H1 (cell line): ENCODE results near the gene LYVE1. TPM values are rescaled to one million over a fixed set of nuclear protein-coding genes. Genes with fewer than 3 reads are reported as not detected.

ENCODE experiments used
- CTCF ChIA-PET: fragments of 300-600 bp; sonication (Branson Sonifier 250); formaldehyde crosslinking; loops from one replicate; lab custom pipeline; 2021; ENCODE audit not compliant: partially characterized antibody; lab: Charles Lee
- POLR2A ChIA-PET: fragments of 300-600 bp; sonication (Branson Sonifier 250); formaldehyde crosslinking; loops from one replicate; lab custom pipeline; 2021; ENCODE audit warnings: inconsistent platforms; ENCODE audit not compliant: partially characterized antibody; lab: Charles Lee
- DNase-seq, 2 experiments: peaks; one replicate each; pipeline versions ENCODE4 v3.0.0 to v3.0.0-alpha.2; 2010 to 2022; ENCODE audit warnings: low spot score in 2 of 2, low read depth in 1 of 2, mixed read lengths in 1 of 2
- FAIRE-seq: peaks from 2 replicates; lab custom pipeline; 2011; peaks lifted over from hg19 to GRCh38; lab: Jason Lieb, UNC
- H2AFZ ChIP-seq: 2 replicates; pipeline ENCODE4 v1.8.1; 2012; ENCODE audit warnings: low read length, inconsistent platforms
- H2AK5ac ChIP-seq: 2 replicates; pipeline ENCODE4 v1.6.1; 2013; ENCODE audit warnings: low read depth, low read length
- H2BK120ac ChIP-seq: replicated peaks from 2 replicates; pipeline ENCODE3; 2013; ENCODE audit warnings: low read depth, low read length, inconsistent platforms
- H2BK12ac ChIP-seq: 2 replicates; pipeline ENCODE4 v1.6.1; 2013; ENCODE audit warnings: low read depth, low read length
- H2BK15ac ChIP-seq: 2 replicates; pipeline ENCODE4 v1.6.1; 2013; ENCODE audit warnings: low read length
- H2BK20ac ChIP-seq: 2 replicates; pipeline ENCODE4 v1.6.1; 2013; ENCODE audit warnings: low read length
- H2BK5ac ChIP-seq: 2 replicates; pipeline ENCODE4 v1.6.1; 2013; ENCODE audit warnings: low read depth, low read length
- H3K14ac ChIP-seq: 2 replicates; pipeline ENCODE4 v1.6.1; 2013; ENCODE audit warnings: inconsistent platforms; ENCODE audit not compliant: insufficient read length
- H3K18ac ChIP-seq: 2 replicates; pipeline ENCODE4 v1.6.1; 2013; ENCODE audit warnings: low read length; ENCODE audit errors: extremely low read depth
- H3K23ac ChIP-seq: 2 replicates; pipeline ENCODE4 v1.6.1; 2013; ENCODE audit warnings: inconsistent platforms; ENCODE audit not compliant: insufficient read length
- H3K23me2 ChIP-seq: 2 replicates; pipeline ENCODE4 v1.6.1; 2013; ENCODE audit warnings: low read depth, low read length
- H3K27ac ChIP-seq: 2 replicates; pipeline ENCODE4 v1.6.1; 2011; ENCODE audit warnings: low read depth, low read length, inconsistent platforms
- H3K27me3 ChIP-seq, 4 experiments: replicated peaks in 1 of 4; 1 replicate in 1 of 4; 2 replicates in 3 of 4; pipeline versions ENCODE4 v1.6.1 to v1.8.1; 2011 to 2013; ENCODE audit warnings: low read length in 3 of 4, mild to moderate bottlenecking in 3 of 4, inconsistent platforms in 2 of 4, mixed read lengths in 2 of 4, moderate library complexity in 1 of 4; ENCODE audit not compliant: control insufficient read depth in 3 of 4, insufficient read depth in 3 of 4; ENCODE audit errors: extremely low read depth in 1 of 4
- H3K36me3 ChIP-seq, 4 experiments: 2 replicates each; pipeline versions ENCODE4 v1.6.1 to v1.8.1; 2011 to 2013; ENCODE audit warnings: mild to moderate bottlenecking in 4 of 4, low read length in 3 of 4, moderate library complexity in 2 of 4, control low read depth in 1 of 4, inconsistent platforms in 1 of 4; ENCODE audit not compliant: insufficient read depth in 4 of 4, control insufficient read depth in 2 of 4
- H3K4ac ChIP-seq: replicated peaks from 2 replicates; pipeline ENCODE3; 2013; ENCODE audit warnings: low read length, low read depth, mixed read lengths, inconsistent platforms; ENCODE audit not compliant: insufficient read length
- H3K4me1 ChIP-seq, 4 experiments: replicated peaks in 1 of 4; 1 replicate in 1 of 4; 2 replicates in 3 of 4; pipeline versions ENCODE4 v1.6.1 to v1.8.1; 2011 to 2013; ENCODE audit warnings: low read length in 3 of 4, inconsistent platforms in 2 of 4, mixed read lengths in 1 of 4; ENCODE audit not compliant: insufficient read depth in 4 of 4, control insufficient read depth in 3 of 4
- H3K4me2 ChIP-seq, 2 experiments: 2 replicates each; pipeline versions ENCODE4 v1.6.1 to v1.8.1; 2011 to 2013; ENCODE audit warnings: low read depth in 2 of 2, low read length in 2 of 2, control low read depth in 1 of 2, inconsistent platforms in 1 of 2, mild to moderate bottlenecking in 1 of 2; ENCODE audit not compliant: insufficient read depth in 1 of 2
- H3K4me3 ChIP-seq, 4 experiments: fragments of 200-600, 300-600 bp in 1 of 4; sonication (generic), shearing (Covaris generic), sonication (Bioruptor Twin) in 1 of 4; 2 replicates each; pipeline versions ENCODE4 v1.5.1 to v1.8.1; 2011 to 2016; ENCODE audit warnings: low read length in 4 of 4, low read depth in 3 of 4, control low read depth in 2 of 4, inconsistent platforms in 2 of 4, mild to moderate bottlenecking in 2 of 4, mixed read lengths in 1 of 4, moderate library complexity in 1 of 4; ENCODE audit not compliant: insufficient read depth in 2 of 4; ENCODE audit errors: extremely low read depth in 1 of 4
- H3K56ac ChIP-seq: replicated peaks from 2 replicates; pipeline ENCODE3; 2013; ENCODE audit warnings: low read depth, mild to moderate bottlenecking, mixed read lengths, low read length, inconsistent platforms; ENCODE audit not compliant: insufficient read length
- H3K79me1 ChIP-seq: 2 replicates; pipeline ENCODE4 v1.6.1; 2013; ENCODE audit warnings: low read depth, low read length, control low read depth
- H3K79me2 ChIP-seq, 2 experiments: 2 replicates each; pipeline versions ENCODE4 v1.6.1 to v1.8.1; 2012 to 2013; ENCODE audit warnings: low read length in 2 of 2, mild to moderate bottlenecking in 2 of 2, inconsistent platforms in 1 of 2; ENCODE audit not compliant: insufficient read depth in 2 of 2, control insufficient read depth in 1 of 2
- H3K9ac ChIP-seq, 4 experiments: replicated peaks in 1 of 4; 1 replicate in 1 of 4; 2 replicates in 3 of 4; pipeline versions ENCODE4 v1.6.1 to v1.8.1; 2011 to 2013; ENCODE audit warnings: low read depth in 3 of 4, low read length in 3 of 4, control low read depth in 2 of 4, mild to moderate bottlenecking in 2 of 4, moderate library complexity in 2 of 4, inconsistent platforms in 1 of 4; ENCODE audit errors: extremely low read depth in 1 of 4
- H3K9me3 ChIP-seq, 2 experiments: 2 replicates each; pipeline versions ENCODE4 v1.6.1 to v1.8.1; 2012 to 2013; ENCODE audit warnings: mild to moderate bottlenecking in 2 of 2, moderate library complexity in 2 of 2, control low read depth in 1 of 2, inconsistent platforms in 1 of 2, low read depth in 1 of 2, low read length in 1 of 2, mixed read lengths in 1 of 2; ENCODE audit not compliant: insufficient read depth in 2 of 2
- H4K20me1 ChIP-seq, 2 experiments: replicated peaks in 1 of 2; 2 replicates each; pipeline versions ENCODE3 to v1.8.1; 2011 to 2013; ENCODE audit warnings: inconsistent platforms in 2 of 2, low read length in 2 of 2, mild to moderate bottlenecking in 1 of 2; ENCODE audit not compliant: insufficient read depth in 2 of 2, control insufficient read depth in 1 of 2
- H4K5ac ChIP-seq: 2 replicates; pipeline ENCODE4 v1.6.1; 2013; ENCODE audit warnings: low read length, low read depth, mixed read lengths, inconsistent platforms; ENCODE audit not compliant: insufficient read length
- H4K8ac ChIP-seq: 2 replicates; pipeline ENCODE4 v1.8.0; 2013; ENCODE audit warnings: mild to moderate bottlenecking, moderate library complexity, low read length, inconsistent platforms; ENCODE audit not compliant: insufficient read depth; ENCODE audit errors: extremely low read depth
- H4K91ac ChIP-seq: replicated peaks from 2 replicates; pipeline ENCODE3; 2013; ENCODE audit warnings: low read length, mixed read lengths, inconsistent platforms; ENCODE audit not compliant: insufficient read length
- BACH1 ChIP-seq: IDR thresholded peaks from 2 replicates; pipeline ENCODE4 v1.6.1; 2012; ENCODE audit warnings: low read length, improper control_type of control experiment
- CREB1 ChIP-seq: IDR thresholded peaks from 2 replicates; pipeline ENCODE4 v1.6.1; 2012; ENCODE audit warnings: inconsistent platforms
- CTCF ChIP-seq, 3 experiments: IDR thresholded peaks; 1 replicate in 2 of 3; 2 replicates in 1 of 3; pipeline versions ENCODE4 v1.5.1 to v1.6.1; 2011; ENCODE audit warnings: low read length in 3 of 3, mild to moderate bottlenecking in 3 of 3, inconsistent platforms in 2 of 3, low read depth in 1 of 3, moderate library complexity in 1 of 3; ENCODE audit not compliant: insufficient read depth in 1 of 3; ENCODE audit errors: control extremely low read depth in 1 of 3
- NANOG ChIP-seq: IDR thresholded peaks from 2 replicates; pipeline ENCODE4 v1.6.1; 2011; ENCODE audit warnings: low read length, low read depth, mild to moderate bottlenecking, inconsistent platforms; ENCODE audit not compliant: insufficient read depth, poor library complexity, severe bottlenecking
- RFX5 ChIP-seq: IDR thresholded peaks from 2 replicates; pipeline ENCODE4 v1.6.1; 2011; ENCODE audit warnings: low read depth, low read length, improper control_type of control experiment, borderline replicate concordance
- SAP30 ChIP-seq: fragments of 300-600 bp; sonication (generic); IDR thresholded peaks from 2 replicates; pipeline ENCODE4 v1.7.1; 2012; ENCODE audit warnings: low read length, moderate library complexity, mild to moderate bottlenecking, inconsistent platforms; ENCODE audit not compliant: insufficient read depth, insufficient replicate concordance
- SIX5 ChIP-seq: IDR thresholded peaks from 2 replicates; pipeline ENCODE4 v1.6.1; 2011; ENCODE audit warnings: mild to moderate bottlenecking, low read depth, low read length
- TAF7 ChIP-seq: optimal IDR thresholded peaks from 2 replicates; pipeline ENCODE3; 2011; ENCODE audit warnings: low read depth, mild to moderate bottlenecking, inconsistent platforms, low read length, moderate library complexity, borderline replicate concordance
- WGBS, 2 experiments: shearing (Covaris generic) in 1 of 2; methylation state at CpG; one replicate each; pipeline versions ENCODE4 v1.1.6 to v1.1.7; 2013 to 2015; ENCODE audit warnings: low lambda C conversion rate in 2 of 2, mixed read lengths in 2 of 2, inconsistent platforms in 1 of 2, low coverage in 1 of 2, missing lambda C conversion rate in 1 of 2; ENCODE audit not compliant: insufficient replicate concordance in 2 of 2, insufficient coverage in 1 of 2, insufficient read length in 1 of 2; ENCODE audit errors: extremely low coverage in 1 of 2, missing lambda C conversion rate in 1 of 2; 5-methylcytosine and 5-hydroxymethylcytosine counted together
- polyA plus RNA-seq, 7 experiments: library from polyadenylated mRNA; depleted of rRNA in 3 of 7; stranded (reverse) in 5 of 7; unstranded in 2 of 7; fragments of >200 nt in 5 of 7; fragments of 200-250 nt in 2 of 7; gene quantifications; 1 replicate in 5 of 7; 2 replicates in 1 of 7; 4 replicates in 1 of 7; pipeline versions ENCODE4 v1.2.1 to v1.2.3, GENCODE V29; 2011 to 2013; ENCODE audit warnings: missing spikeins in 2 of 7, mixed read lengths in 2 of 7
- total RNA-seq: library from RNA; stranded (reverse); fragmentation: NEBNext Ultra II Directional; extraction: Animal tissue kit (Norgen Biotek cat#: 25700); gene quantifications from 2 replicates; pipeline ENCODE4 v1.2.1, GENCODE V29; 2021
- TF ChIP-seq, protein P1 (sequence below): IDR thresholded peaks from 2 replicates; pipeline ENCODE4 v1.6.1; 2012; ENCODE audit warnings: inconsistent platforms

LYVE1 gene
- total and polyA plus RNA-seq, 2 of the 8 experiments (the other 6 are each of a cell fraction or from before 2014, with no cell fraction given) = 0.09 TPM; not detected in 1

GRCh38 chr11:10599388-10600175 lies 31.1 kb upstream of the LYVE1 start:
- no peak overlapping the region for H4K8ac ChIP-seq
- H3K4me1 ChIP-seq = no peaks in the 10 kb centered on the region
- no peak overlapping the region for H3K18ac ChIP-seq
- no peaks in the 10 kb centered on the region for H3K36me3 ChIP-seq
- H2BK12ac ChIP-seq = no peak overlapping the region; the same call in 1 of the 2 replicates
- H3K9ac ChIP-seq = no peak overlapping the region
- ChIA-PET CTCF (interaction anchor here (1.3 to 1.6 kb wide), 3 partner anchors 24 to 148 kb away, joined by 3 to 5 read pairs (median 4); no protein-coding TSS in a partner anchor), POLR2A (interaction anchor here (0.6 to 1.3 kb wide), 2 partner anchors 59 to 683 kb away, joined by 3 read pairs; partner anchors contain the start of gene RNF141)
- no peak overlapping the region for H3K14ac ChIP-seq
- H3K23ac ChIP-seq = no peak overlapping the region
- no peak overlapping the region for H3K4me2 ChIP-seq
- no peak for DNase-seq
- no peaks in the 10 kb centered on the region for H4K20me1 ChIP-seq
- H3K4ac ChIP-seq = no peak overlapping the region
- no peak overlapping the region for H2AFZ ChIP-seq
- H3K9me3 ChIP-seq = no peaks in the 10 kb centered on the region
- no peaks in the 10 kb centered on the region for H3K23me2 ChIP-seq
- FAIRE-seq = no peak
- no peak overlapping the region for H3K56ac ChIP-seq
- no peak overlapping the region for H2BK20ac ChIP-seq
- WGBS, 2 experiments = 96% methylated on average over 6 of the region's 6 CpGs; no CpG with 5 or more reads in 1 of the 2 experiments
- H2BK5ac ChIP-seq = no peak overlapping the region
- no peak overlapping the region for H3K4me3 ChIP-seq
- H4K5ac ChIP-seq = no peak overlapping the region
- H3K27ac ChIP-seq = no peak overlapping the region
- no peak overlapping the region for H2BK15ac ChIP-seq
- no peak overlapping the region for H4K91ac ChIP-seq
- H3K27me3 ChIP-seq = no peaks in the 10 kb centered on the region
- no peaks in the 10 kb centered on the region for H3K79me1 ChIP-seq
- H2AK5ac ChIP-seq = no peak overlapping the region
- no peaks in the 10 kb centered on the region; a peak in 1 of 4 replicates for H3K79me2 ChIP-seq
- H2BK120ac ChIP-seq = no peak overlapping the region
- TF ChIP-seq TAF7 (no peak), RFX5 (no peak), CREB1 (no peak), CTCF (IDR thresholded peaks at IDR 0.05; ENCODE audit: control extremely low read depth in 1 of 3, insufficient read depth in 1 of 3, low read depth in 1 of 3, low read length in 3 of 3) (no peak), SAP30 (no peak), BACH1 (no peak), SIX5 (no peak), NANOG (no peak)
- TF ChIP-seq, protein P1, sequence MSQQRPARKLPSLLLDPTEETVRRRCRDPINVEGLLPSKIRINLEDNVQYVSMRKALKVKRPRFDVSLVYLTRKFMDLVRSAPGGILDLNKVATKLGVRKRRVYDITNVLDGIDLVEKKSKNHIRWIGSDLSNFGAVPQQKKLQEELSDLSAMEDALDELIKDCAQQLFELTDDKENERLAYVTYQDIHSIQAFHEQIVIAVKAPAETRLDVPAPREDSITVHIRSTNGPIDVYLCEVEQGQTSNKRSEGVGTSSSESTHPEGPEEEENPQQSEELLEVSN = no peak
